HG03025 (cell line): ENCODE measurements around the gene SLC30A1.
A peak's percentile ranks its signal among the peaks of the same experiment; 100 is the strongest.
"Not testable (repeated sequence)": the region's sequence is repeated elsewhere in the genome, so short reads cannot be mapped to it uniquely, and the experiment has no call there.

Experiments
- ATAC-seq: cut with Tn5 transposase; IDR thresholded peaks from one replicate; pipeline ENCODE4 v1.9.1; 2021; ENCODE audit warnings: mild to moderate bottlenecking, moderate library complexity; ENCODE audit not compliant: unreplicated experiment, low FRiP score

The SLC30A1 gene

DNA sequence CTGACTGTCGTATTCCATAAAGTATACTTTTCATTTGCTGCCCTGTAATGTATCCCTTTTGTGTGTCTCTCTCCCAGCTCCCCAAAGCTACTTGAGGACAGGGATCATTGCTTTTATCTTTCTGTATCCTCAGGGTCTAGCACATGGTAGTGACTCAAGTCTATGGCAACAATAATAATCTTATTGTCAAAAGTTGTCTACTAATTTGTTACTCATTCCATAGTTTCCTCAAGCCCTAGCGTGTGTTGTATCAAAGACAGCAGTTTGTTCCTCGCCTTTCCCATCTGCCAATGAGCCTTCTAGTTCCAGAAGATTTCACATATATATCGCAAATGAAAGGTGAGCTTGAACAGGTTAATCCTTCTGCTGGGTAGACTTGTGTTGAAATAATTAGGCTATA lies 9.8 kb upstream of the SLC30A1 start:
- ATAC-seq = no peak

DNA sequence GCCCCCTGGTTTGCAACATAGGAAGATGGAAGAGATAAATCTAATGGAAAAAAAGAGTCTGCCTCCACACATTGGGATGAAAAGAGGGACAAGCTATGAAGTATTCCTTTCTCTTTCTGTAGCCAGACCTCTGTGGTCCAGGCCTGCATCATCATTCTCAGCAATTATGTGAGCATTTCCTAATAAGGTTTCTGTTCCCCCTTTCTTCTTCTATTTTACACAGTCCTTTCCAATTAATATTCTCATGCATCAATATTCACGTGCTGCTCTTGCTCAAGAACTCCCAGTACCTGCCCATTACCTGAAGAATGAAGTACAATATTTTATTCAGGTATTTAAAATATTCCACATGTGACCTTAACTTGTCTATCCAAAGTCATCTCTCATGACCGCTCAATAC lies 8.2 kb upstream of the SLC30A1 start:
- no peak for ATAC-seq

DNA sequence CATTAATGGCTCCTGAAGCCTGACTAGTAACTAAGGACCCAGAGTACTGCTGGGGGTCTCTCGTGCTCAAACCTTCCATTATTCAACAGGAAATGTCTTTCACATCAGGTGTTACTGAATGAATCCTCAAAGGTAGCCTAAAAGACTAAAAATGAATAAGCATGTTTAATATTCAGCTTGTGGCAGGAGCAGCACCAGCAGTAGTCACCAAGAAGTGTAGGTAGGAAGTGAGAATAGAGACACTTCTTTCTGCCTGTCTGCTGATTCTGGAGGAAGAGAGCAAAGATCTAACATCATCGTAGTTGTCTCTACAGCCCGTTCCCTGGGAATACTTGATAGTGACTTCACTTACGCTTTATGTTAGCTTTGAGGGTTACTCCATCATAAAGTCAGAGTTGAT lies 7.6 kb upstream of the SLC30A1 start:
- ATAC-seq = no peak

DNA sequence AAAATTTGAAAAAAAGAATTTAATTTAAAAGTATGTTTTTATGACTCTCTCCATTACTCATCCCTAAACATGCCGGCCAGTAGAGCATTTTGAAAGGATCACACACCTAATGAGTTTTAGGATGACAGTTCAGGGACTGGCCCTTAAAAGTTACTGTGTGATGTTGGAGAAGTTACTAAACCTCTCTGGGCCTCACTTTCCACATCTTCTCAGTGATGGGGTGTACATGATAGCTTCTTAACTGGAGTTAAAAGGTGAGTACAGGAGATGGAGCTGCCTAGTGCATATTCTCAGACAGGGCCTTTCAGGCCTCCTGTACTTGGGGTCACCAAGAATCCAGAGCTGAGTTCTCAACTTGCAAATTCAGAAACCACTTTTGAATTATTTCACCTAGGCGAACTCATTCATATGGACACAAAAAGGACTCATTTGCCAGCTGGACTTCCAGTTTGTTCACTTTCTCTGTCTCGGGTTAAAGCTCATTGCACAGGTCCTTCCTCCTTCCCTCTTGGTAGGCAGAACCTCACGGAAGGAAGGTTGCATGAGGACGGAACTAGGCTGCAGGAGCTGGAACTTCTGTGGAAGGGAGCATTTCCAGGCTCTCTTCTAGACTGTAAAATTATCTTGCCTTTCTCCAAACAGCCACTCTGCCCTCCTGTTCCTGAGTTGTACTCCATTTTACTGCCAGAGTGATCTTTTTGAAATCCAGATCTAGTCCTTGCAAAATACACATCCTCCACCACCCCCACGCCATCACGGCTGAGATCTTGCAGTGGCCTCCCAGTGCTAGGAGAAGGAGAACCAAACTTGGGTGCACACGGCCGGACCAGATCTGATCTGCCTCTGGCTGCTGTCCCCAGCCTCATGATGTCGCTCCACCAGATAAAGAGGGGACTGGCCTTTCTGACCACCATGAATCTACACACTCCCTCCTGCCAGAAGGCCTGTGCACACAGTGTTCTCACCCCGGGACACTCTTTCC lies 4.3 kb upstream of the SLC30A1 start:
- ATAC-seq = no peak

DNA sequence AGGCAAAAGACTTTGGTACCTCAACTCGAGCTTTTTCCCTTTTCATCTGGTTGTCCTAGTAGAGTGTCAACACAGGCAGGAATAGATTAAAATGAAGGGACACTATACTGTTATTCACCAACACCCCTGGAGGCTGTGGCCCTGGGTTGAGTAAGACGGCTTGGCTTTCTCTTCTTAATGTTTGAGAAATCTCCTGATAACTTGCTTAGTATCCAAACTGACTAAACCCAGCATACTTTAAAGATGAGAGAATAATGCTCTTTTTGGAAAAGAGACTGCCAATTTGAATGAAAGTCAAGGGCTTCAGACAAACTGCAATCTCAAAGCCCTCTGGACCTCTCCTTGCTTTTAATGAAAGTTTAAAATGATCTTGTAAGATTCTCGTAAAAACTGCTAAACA lies 2.6 kb upstream of the SLC30A1 start:
- ATAC-seq = no peak

DNA sequence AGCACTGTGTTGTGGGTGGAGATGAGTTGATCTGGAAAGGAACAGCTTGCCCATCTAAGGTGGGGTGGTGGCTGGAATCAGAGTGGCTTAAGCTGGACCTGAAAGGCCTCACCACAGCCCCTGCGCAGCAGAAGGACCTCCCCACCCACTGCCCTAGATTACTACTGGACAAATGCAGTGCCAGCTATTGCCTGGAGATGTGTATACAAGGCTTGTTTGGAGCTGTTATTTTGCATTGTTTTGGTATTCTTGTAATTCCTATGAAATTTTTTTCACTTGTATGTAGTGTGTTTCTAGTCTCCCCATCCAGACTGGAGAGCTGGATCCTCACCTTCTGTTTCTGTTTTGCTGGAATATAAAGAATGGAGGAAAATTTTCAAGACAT lies 1.3 kb upstream of the SLC30A1 start:
- ATAC-seq = no peak

DNA sequence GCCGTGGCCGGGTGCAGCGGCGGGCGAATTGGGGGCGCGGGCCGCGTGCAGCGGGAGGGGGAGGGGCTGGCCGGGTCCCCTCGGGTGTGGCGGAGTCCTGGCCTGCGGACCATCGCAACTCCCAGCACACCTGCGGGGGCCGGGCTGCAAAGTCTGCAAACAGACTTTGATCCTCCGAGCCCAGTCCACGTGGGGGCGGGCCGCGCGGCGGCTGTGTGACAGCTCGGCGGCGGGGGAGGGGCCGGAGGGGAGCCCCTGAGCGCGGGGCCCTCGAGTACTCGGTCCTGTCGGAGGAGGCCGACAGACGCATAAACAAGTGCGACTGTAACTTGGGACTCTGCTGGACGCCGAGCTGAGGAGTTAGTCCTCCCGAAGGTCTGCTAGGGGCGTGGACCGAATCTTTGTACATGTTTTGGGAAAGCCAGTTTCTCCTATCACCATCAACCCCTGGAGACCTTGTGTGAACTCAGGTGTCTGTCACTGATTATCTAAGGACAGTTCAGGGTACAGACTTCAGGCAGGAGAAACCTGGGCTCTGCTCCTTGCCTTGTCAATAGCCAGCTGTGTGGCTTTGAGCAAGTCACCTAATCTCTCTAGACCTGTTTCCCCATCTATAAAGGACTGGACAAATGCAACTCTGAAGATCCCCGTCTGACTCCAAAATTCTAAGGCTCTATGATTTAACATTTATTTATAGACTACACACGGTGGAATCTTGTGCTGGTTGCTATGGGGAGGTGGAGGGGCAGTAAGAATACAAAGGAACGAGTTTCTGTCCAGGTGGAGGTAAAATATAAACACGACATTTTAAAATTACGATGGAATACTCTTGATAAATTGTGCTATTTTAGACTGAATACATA lies 710 bp upstream of the SLC30A1 start:
- peak; percentile 34 for ATAC-seq

DNA sequence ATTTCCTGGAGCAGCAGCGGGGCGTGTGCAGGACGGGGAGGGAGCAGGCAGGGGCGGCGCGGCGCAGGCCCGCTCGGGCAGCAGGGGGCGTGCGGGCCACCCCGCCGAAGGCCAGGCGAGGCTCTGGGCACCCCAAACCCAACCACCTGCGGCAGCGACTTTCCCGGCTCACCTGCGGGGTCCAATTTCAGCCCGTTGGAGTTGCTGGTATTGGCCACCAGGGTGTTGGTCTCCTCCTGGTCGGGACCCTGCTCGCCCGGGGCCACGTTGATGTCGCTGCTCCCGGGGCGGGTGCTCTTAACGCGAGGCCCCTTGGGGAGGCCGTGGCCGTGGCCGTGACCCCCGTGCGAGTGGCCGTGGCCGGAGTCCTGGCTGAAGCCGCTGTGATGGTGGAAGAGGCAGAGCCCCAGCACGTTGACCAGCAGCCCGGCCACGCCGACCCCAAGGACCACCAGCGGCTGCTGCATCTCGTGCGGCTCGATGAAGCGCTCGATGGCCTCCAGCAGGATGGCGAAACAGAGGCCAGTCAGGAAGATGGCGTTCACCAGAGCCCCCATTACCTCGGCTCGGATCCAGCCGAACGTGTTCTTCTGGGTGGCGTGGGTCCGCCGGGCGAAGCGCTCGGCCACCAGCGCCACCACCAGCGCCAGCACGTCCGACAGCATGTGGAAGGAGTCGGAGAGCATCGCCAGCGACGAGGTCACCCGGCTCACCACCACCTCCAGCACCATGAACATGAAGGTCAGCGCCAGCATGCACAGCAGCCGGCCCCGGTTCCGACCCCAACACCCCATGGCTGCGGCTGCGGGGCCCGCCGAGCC lies 932 bp downstream of the SLC30A1 start:
- ATAC-seq = peak; percentile 36

DNA sequence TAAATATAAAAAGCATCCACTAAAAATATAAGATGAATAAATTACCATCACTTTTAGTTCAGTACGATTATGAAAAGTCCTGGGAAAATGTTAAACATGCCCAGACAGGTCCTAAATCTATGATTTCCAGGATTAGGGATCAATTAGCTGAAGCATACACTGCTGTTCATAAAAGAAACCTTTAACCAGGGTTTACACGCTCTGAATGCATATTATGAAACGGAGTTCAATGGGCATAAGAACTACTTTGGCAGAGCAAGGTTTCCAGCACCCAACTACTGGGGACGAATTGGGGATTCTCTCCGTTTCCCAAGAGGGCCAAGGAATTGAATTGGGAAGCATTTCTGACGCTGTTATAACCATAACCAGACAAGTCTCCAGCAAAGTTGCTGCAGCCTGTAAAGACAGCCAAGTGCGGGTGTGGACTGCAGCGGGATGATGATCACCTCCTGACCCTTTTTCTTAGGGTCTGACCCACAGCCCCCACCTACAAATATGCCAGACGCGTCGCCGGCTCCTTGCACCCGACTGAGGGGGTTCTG lies 1.6 kb downstream of the SLC30A1 start:
- ATAC-seq = no peak

DNA sequence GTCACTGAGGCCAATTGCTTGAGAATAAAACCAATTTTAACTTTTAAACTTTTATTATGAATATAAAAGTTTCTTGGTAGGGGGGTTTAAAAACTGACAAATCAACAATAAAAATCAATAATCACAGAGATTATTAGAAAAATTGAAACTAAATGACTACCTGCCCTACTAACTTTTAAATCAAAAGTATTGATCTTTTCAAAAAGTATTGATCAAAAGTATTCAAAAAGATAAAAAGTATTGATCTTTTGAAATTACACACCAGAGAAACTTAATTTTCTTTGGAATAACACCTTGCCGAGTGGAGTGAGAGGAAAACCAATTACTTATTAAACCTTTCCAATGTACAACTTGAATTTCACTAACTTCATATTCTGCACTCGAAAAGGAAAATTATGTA lies 2.2 kb downstream of the SLC30A1 start:
- ATAC-seq = no peak

DNA sequence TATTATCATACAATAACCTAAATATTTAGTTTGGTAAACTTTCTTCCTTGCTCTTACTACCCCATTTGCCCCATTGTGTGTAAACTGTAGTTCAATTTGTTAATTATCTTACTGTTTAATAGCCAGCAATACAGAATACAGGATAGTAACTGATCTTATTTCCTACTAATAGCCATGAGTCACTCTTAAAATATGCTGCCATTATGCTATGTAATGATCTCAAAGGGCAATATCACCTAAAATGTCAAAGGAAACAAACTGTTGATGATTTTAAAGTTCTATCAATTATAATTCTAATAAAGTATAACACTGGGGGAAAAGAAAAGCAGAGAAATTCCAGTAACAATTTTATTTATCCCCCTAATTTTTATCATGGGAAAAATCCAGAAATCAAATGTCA lies 4.3 kb downstream of the SLC30A1 start:
- ATAC-seq = no peak

DNA sequence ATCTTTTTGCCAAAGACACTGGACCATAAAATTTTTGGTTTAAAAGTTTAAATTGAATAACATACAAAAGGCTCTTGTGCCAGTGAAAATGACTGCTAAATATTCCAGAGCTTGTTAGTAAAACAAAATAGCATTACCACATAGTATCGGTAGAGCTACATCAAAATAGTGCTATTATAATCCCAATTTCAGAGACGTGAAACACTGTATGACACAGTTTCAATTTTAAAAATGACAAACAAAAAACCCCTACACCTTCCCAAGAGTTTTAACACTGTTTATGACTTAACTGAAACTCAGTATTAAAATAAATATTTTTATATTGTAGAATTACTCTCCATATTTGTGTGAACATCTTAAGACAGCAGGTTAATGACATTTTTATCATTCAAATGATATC lies 7.0 kb downstream of the SLC30A1 start:
- ATAC-seq = no peak

DNA sequence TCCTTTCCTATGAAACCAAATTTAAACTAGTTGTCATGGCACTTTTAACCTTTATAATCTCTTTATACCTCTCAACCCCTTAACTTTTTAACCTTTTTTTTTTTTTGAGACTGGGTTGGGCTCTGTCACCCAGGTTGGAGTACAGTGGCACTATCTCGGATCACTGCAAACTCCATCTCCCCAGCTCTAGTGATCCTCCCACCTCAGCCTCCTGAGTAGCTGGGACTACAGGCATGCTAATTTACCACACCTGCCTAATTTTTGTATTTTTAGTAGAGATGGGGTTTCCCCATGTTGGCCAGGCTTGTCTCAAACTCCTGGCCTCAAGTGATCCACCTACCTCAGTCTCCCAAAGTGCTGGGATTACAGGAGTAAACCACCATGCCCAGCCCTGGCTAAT lies 8.6 kb downstream of the SLC30A1 start:
- ATAC-seq = not testable (repeated sequence)

DNA sequence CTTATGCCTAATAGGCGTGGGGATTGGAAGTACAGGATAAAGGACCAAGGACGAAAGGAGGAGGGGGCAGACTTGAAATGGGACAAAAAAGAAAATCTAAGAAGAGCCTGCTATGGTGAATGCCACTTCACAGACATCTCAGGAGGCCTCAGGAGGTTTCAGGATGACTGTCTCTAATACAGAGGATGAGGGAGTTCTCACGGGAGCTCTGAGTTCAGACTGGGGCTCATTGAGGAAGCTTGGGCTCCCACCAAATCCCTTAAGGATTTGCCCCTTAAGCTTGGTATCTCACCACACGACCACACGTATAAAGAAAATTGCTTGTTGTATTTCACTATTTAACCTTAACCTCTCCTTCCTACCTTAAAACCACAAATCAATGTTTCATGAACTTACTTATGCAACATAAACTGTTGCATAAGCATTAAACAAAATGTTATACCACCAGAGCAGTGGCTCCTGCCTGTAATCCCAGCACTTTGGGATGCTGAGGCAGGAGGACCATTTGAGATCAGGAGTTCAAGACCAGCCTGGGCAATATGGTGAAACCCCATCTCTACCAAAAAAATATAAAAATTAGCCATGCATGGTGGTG lies 12.4 kb downstream of the SLC30A1 start:
- ATAC-seq = peak; percentile 70

DNA sequence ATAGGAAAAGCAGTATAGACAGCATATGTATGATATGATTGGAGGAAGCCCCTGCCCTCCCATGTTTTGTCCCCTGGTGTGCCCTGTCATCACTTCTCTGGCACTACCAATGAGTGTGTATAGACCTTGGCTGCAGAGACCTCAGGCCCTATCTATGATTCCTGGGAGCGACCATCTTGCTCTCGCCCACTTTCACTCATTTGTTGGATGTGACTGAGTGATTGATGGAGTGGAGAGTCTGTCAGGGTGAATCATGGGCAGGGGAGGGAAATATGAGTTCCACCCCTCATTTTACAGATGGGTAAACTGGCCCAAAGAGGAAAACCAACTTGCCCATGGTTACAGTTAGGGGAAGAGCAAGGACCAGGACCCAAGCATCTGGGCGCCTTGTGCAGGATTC lies 14.9 kb downstream of the SLC30A1 start:
- no peak for ATAC-seq

DNA sequence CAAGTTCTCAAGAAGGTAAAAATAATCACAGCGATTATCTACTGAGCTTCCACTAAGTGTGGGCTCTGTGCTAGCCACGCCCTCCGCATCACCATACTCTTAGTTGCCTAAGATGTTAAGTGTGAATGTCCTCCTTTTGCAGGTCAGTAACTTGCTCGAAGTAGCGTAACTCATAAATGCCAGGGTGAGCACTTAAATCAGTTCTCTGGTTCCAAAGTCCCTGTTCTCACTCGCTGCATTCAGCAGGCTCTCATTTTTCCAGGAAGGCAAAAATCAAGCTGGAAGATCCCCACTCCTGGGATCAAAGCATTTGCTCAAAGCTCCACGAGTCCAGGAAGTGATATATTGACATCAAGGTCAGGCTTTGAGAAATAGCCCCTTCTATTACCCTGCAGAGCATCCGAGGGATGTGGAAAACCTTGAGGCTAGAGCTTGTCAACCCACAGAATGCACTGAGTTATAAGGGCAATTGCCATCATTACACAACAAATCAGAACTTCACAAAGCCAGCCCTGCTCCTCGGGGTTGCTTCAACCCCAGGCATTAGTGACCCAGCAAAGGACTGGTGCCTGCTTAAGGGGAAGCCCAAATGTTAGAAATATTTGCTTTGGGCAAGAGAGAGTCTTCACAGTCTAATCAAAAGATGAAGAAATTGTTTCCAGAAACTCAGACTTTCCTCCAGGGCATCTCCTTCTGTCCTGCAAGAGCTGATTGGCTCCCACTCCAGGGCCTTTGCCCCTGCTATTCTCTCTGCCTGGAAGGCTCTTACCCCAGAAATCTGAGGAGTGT lies 19.5 kb downstream of the SLC30A1 start:
- no peak for ATAC-seq

DNA sequence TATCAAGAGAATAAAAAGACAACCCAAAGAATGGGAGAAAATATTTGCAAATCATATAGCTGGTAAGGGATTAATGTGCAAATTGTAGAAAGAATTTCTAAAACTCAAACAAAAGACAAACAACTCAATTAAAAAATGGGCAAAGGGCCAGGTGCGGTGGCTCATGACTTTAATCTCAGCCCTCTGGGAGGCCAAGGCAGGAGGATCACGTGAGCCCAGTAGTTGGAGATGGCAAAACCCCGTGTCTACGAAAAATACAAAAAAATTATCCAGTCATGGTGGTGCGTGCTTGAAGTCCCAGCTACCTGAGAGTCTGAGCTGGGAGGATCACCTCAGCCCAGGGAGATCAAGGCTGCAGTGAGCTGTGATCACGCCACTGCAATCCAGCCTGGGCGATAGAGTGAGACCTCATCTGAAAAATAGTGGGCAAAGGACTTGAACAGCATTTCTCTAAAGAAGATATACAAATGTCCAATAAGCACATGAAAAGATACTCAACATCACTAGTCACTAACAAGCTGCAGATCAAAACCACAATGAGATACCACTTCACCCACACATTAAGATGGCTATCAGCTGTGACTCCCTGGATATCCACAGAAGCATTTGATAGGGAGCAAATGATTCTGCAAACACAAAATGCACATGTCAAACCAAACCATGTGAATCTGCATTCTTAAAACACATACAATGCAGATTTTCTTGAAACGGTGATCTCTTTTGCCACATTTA lies 20.9 kb downstream of the SLC30A1 start:
- no peak for ATAC-seq

DNA sequence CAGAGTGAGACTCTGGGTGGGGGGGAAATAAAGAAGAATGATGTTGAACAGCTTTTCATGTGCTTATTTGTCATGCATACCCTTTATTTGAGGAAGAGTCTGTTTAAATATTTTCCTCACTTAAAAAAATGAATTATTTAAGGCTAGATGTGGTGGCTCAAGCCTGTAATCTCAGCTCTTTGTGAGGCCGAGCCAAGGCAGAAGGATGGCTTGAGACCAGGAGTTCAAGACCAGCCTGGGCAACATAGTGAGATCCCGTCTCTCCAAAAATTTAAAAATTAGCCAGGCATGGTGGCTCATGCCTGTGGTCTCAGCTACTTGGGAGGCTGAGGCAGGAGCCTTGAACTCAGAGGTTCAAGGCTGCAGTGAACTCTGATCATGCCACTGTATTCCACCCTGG lies 25.4 kb downstream of the SLC30A1 start:
- ATAC-seq = no peak
